ENCODE measurements around the gene ARSA.
"Not testable (repeated sequence)": the region's sequence is repeated elsewhere in the genome, so short reads cannot be mapped to it uniquely, and the experiment has no call there.

ARSA gene

DNA sequence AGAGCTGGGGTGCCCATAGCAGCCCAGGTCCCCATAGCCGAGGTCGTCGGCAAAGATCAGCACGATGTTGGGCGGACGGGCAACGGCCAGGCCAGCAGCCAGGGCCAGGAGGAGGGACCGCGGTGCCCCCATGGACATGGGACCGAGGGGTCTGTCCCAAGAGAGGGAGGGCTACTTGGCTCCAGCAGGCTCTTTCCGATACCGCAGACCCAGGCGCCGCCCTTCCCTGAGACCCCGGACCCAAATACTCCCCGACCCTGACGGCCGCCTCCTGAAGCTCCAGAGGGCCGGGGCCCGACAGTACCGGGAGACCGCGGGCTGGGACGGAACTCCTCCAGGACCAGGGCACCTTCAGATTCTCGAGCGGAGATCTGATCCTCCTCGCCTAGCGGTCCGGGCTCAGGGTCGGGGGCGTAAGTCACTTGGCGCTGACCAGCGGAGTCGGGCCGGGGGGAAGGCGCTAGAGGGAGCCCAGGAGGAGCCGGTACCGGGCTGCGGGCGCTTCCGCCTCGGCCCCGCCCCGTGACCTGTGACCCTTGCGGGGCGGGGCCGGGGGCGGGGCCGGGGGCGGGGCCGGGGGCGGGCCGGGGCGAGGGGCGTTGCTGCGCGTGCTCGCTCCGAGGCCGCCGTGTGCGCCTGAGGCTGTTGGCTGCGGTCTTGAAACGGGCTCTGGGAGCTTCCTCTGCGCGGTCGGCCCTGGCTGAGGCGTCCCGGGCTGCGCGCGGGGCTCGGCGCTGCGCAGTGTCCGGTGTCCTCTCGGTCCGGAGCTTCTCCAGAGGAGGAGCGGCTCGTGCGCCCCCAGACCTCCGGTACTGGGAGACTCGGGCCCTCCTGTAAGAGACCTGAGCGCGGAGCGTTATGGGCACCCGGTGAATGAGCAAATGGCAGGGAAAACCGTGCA is at the start of gene ARSA:
TSS of gene ARSA (minus strand) at position 511 of the 901 bp plus-strand sequence. CDS start at position 138, 373 bp downstream.
- DNase-seq: peak; percentile 31 to 75

DNA sequence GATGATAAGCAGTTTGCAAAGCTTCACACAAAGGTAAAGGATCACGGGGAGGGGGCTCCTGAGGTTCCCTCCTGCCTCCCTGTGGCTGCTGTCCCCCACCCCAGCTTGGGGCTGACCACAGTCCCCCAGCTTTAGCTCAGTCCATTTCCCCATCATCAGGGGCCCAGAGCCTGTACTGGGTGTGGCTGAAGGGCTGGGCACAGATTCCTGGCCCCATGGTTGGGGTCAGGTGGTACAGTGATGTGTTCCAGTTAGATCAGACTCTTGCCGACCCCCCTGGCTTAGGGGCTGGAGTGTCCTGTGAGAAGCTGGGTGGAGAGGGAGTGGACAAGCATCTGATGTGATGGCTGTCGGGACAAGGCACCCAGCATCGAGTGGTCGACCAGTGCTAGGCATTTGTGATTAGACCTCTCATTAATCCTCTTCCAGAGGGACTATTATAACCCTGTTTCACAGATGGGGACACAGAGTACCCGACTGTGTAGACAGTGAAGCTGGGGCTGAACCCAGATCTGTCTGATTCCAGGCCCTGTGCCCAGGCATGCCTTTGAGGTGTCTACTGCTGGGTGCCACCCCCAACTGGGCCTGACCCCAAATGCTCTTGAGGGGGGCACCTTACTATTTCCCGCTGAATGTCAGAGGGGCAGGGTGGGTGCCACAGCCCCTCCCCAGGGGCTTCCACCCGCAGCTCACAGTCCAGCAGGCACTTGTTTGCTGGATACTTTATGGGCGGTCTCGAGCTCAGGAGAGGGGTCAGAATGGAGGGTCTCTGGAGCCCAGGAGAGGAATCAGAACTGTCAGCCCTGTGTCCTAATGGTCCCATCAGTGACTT is 48.9 kb upstream of the ARSA start:
- no peak for DNase-seq

DNA sequence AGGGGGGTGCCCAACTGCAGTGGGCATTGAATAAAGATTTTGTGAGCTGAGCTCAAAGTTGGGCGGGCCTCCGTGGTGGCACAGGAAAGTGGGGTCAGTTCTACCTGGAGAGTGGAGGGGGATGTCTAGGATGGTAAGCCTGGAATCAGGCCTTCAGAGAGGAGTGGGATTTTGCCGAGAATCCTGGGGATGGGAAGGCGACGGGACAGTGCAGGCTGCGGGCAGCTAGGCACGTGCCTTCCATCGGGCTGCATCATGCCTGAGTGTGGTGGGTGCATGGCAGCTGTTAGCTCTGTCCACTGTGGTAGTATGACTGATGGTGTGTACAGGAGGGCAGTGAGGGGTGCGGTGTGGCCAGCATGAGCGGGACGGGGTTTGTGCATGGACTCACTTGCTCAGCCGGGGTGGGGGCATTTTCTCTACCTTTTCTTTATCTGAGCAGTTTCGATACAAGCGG is 48.3 kb upstream of the ARSA start:
- DNase-seq: no peak

DNA sequence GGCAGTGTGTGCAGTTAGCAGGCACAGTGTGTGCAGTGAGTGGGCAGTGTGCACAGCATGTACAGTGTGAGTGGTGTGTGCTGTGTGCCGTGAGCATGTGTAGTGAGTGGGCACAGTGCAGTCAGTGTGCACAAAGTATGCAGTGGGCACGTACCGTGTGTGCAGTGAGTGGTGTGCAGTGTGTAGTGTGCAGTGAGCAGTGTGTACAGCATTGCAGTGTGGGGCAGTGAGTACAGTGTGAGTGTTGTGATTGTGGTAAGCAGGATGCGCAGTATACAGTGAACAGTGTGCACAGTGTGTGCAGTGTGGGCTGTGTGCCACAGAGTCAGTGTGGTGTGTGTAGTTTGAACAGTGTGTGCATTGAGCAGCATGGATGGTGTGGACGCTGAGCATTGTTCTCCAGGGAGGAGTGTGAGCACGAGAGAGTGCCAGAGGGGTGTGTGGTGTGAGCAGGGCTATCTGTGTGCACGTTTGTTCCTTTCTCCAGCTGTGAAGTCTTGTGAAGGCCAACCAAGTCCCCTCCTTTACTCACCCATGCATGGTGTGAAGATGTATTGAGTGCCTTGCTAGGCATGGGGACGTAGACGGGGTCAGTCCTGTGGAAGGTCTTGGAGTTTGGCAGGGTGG is 47.7 kb upstream of the ARSA start:
- DNase-seq: no peak

DNA sequence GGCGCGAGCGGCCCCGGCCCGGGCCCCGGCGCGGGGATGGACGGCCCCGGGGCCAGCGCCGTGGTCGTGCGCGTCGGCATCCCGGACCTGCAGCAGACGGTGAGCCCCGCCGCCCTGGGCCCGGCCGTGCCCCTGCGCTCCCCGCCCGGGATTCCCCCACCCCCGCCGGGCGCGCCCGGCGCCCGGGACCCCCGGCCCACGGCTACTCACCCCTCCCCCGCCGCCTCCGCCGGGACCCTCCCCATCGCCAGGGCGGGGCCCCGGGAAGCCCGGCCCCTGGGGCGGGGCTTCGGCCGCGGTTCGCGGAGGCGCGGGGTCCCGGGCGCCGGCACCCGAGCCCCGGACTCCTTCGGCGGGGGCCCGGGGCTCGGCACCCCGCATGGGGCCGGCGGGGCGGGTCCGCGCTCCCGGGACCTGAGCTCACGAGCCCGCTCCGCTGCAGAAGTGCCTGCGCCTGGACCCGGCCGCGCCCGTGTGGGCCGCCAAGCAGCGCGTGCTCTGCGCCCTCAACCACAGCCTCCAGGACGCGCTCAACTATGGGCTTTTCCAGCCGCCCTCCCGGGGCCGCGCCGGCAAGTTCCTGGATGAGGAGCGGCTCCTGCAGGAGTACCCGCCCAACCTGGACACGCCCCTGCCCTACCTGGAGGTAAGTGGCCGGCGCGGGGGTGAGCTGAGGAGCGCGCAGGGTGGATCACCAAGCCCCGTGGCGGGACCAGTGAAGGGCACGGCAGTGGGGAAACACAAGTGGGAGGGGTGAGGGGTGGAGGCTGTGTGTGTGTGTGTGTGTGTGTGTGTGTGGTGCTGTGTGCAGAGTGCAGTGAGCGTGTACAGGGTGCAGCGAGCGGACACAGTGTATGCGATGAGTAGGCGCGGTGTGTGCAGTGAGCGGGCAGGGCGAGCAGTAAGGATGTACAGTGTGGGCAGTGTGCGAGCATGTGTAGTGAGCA is 46.9 kb upstream of the ARSA start:
- peak in 1 of 2 experiments; percentile 35 for DNase-seq

DNA sequence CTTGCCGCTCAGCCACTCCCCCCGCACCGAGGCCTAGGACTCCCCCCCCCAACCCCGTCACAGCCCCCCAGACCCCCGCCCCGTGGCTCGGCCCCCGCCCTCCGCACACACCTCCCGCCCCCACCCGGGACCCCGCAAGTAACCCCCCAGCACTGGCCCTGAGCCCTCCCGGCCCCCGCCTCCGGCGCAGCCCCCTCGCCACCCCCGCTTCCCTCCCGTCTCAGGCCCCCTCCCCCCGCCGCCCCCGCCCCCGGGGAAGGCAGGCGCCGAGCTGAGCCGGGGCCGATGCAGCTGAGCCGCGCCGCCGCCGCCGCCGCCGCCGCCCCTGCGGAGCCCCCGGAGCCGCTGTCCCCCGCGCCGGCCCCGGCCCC is 46.2 kb upstream of the ARSA start:
- DNase-seq: no peak

DNA sequence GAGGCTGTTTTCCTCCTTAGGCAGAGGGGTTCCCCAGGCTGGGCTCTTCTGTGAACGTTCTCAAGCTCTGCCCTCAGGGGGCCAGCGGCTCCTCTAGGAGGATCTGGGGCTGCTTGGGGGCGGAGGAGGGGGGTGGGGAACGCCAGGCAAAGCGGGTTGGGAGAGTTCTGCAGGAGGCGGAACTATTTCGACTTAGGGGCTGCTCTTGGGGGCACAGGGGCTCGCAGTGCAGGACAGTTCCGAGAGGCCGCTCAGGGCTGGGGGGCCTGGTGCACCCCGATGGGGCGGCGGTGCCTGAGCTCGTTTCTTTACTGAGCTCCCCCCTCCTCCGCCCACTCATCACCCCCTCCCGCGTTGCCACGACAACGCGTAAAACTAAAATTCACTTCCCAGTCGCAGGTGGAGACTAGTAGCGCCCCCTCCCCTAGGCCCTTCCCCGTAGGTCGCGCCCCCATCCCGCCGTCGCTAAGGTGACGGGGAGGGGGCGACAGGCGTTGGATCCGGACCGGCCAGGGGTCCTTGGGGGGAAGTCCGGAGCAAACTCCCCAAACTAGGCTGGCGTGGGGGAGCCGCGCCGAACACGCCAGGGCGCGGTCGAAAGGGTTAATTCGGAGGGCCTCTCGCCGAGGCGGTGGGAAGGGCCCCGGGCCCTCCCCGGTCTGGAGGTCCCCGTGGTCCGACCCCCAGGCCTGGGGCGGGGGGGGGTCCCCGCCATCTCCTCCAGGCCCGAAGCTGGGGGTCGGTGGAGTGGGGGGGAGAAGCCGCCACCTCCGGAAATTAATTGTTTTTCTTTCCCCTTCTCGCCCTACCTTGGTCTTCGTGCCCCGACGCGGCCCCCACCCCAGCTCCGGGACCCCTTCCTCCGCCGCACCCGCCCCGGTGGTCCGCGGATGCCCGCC is 45.5 kb upstream of the ARSA start:
- no peak for DNase-seq

DNA sequence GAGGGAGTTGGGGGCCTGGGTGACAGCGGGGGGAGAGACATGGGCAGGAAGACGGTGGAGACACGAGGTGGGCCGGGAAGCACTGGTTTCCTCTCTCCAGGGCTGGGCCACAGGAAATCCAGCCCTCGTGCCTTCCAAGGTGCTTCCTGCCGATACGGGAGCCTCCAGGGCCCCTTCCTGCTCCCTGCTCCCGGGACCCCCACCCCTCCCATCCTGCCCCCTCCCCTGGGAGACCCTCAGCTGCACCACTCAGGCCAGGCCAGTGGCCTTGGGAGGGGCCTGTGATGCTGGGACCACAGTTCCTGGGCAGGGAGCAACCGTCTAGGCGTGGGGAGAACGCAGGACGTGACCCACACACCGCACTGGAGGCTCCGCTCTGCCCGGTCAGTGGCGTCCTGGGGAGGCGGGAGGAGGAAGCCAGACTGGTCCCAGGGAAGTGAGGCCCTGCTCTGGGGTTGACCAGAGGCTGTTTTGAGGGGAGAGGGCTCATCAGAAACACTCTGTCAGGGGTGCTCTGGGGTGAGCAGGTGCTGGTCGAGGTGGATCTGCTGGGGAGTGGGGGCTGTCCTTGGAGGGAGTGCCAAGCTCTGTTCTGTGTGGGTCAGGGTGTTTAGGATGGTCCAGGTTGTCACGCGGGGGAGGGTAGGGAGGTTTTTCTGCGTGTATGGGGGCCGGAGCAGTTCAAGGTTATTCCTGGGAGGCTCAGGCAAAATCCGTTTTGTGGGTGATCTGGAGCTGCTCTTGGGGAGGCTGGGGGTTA is 44.7 kb upstream of the ARSA start, which contains the start of gene SHANK3:
TSS of gene SHANK3 (plus strand) at position 353 of the 760 bp plus-strand sequence.
- DNase-seq: no peak

DNA sequence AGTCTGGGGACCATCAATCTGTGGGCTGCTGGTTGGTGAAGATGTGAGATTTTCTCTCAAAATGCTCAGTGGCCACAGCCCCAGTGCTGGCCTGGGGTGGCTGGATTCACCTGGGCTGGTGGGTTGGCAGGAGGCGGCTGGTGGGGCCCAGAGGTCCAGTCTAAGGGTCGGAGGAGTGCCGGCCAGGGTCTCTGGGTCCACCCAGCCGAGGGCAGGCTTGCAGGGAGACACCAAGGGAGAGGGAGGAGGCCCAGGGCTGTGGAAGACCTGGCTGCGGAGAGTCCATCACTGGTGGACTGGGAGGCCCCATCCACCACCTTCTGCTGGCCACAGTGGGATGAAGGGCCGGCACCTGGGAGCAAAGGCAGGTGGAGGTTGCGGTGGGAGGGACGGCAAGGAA is 44.1 kb upstream of the ARSA start:
- DNase-seq: no peak

DNA sequence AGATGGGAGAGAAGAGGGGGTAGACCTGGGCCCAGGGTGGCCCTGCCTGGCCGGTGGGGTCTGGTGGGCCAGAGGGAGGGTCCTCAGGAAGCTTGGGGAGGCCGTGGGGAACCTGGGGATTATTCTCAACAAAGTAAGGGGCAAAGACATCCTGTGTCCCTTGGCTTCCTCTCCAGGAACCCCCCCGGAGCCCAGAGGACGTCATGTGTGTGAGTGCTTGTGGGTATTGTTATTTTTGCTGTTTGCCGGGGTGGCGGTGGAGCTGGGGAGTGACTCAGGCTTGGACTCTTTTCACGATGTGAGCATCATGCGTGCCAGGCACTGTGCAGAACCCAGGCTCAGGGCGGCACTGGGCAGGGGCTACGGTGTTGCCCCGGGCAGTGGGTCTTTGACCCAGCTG is 43.7 kb upstream of the ARSA start:
- no peak for DNase-seq

DNA sequence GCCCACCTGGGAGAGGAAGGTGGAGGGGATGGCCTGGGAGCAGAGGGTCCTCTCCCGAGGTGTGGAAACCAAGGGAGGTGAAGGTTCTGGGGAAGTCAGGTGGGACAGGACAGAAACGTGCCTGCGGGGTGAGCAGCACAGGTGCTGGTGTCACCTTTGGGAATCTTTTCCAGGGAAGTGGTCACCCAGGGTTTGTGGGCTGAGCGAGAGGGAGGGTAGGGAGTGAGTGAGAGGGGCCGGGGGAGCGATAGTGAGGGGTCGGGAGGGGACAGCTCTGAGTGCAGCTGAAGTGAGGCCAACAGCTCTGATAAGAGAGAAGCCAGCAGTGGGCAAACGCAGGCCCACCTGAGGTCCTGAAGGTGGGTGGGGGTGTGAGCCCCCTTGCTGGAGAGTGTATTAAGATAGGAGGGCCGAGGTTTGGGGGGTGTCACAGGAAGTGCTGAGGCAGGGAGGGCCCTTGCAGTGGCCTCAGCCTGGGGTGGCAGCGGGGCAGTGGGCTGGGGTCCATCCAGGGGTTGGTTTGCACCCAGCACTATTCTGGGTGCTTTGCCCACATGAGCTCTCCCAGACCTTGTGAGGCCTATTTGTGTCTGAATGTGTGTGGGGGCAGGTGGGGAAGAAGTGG is 43.1 kb upstream of the ARSA start:
- DNase-seq: no peak

DNA sequence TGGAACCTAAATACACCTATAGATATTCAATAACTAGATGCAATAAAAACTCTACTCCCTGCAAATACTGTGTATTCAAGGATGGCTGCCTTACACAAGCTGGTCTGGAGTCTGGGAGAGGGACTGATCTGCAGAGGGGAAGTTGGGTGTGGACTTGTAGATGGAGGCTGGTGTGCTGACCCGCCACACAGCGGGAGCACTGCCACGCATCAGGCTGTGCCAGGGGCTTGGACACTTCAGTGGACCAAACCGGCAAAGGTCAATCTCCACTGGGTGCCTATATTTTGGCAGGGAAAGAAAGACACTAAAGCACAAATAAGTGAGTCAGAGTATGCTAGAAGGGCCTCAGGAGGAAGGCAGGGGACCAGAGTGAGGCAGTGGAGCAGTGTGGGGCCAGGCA is 42.6 kb upstream of the ARSA start:
- no peak for DNase-seq

DNA sequence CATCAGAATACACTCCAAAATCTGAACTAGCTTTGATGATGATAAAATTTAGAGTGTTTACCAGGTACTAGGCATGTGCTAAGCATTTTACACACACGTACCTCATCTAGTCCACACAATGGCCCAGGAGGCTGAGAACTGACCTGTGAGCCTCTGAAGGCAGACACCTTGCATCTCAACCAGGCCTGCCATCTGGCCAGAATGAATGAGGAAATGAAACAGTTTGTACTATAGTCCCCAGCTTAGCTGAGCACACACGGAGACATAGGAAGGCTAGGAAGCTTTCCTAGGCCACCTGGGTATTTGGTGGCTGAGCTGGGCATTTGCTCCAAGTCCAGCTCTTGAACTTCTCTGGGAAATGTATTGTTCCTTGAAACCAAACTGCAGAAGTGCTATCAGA is 37.8 kb upstream of the ARSA start:
- no peak for DNase-seq

DNA sequence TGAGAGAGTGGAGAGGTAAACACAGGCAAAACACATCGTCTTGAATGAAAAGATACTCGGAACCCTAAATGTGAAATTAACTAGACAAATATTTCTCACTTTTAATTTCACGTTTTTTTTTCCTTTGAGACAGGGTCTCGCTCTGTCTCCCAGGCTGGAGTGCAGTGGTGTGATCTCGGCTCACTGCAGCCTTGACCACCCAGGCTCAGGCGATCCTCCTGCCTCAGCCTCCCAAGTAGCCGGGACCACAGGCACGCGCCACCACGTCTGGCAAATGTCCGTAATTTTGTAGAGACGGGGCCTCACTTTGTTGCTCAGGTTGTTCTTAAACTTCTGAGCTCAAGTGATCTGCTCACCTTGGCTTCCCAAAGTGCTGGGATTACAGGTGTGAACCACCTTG is 37.3 kb upstream of the ARSA start:
- DNase-seq: no peak

DNA sequence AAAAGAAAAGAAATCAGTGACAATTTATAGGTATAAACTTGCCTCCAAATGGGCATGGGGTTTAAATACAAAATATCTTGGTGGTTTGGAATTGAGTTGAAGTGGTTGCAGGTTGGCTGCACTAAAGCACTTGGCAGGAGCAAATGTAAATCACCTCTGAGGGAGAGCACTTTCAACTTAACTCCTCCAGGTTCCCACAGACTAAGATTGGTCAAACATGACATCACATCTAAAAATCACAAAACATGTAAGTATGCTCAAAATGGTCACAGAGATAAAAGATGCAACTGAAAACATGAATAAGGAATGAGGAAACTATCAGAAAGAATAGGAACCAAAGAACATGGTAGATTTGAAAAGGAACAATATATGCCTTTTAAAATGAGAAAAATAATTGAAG is 32.4 kb upstream of the ARSA start:
- DNase-seq: no peak

DNA sequence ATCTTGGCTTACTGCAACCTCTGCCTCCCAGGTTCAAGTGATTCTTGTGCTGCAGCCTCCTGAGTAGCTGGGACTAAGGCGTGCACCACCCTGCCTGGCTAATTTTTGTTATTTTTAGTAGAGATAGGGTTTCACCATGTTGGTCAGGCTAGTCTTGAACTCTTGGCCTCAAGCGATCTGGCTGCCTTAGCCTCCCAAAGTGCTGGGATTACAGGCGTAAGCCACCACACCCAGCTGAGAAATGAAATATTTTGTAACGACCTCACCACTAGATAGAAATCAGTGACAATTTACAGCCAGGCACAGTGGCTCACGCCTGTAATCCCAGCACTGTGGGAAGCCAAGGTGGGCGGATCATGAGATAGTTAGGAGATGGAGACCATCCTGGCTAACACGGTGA is 31.8 kb upstream of the ARSA start:
- DNase-seq: not testable (repeated sequence)

DNA sequence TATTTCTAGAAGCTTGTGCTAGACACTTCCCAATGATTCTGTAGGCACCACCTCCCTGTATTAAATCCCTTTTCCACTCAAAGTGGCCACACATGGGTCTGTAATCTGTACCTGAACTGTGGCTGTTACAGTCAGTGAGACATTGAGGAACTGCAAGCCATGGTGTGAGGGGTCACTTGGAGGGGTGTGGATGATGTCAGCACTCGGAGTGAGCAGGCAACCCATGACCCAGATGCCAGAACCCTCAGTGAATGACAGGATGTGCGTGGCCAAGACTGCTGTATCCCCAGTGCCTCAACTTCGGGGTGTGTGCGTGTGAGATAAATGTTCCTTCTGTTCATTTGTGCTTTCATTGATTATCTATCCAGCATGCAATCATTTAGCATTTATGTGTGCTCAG is 30.0 kb upstream of the ARSA start:
- no peak for DNase-seq

DNA sequence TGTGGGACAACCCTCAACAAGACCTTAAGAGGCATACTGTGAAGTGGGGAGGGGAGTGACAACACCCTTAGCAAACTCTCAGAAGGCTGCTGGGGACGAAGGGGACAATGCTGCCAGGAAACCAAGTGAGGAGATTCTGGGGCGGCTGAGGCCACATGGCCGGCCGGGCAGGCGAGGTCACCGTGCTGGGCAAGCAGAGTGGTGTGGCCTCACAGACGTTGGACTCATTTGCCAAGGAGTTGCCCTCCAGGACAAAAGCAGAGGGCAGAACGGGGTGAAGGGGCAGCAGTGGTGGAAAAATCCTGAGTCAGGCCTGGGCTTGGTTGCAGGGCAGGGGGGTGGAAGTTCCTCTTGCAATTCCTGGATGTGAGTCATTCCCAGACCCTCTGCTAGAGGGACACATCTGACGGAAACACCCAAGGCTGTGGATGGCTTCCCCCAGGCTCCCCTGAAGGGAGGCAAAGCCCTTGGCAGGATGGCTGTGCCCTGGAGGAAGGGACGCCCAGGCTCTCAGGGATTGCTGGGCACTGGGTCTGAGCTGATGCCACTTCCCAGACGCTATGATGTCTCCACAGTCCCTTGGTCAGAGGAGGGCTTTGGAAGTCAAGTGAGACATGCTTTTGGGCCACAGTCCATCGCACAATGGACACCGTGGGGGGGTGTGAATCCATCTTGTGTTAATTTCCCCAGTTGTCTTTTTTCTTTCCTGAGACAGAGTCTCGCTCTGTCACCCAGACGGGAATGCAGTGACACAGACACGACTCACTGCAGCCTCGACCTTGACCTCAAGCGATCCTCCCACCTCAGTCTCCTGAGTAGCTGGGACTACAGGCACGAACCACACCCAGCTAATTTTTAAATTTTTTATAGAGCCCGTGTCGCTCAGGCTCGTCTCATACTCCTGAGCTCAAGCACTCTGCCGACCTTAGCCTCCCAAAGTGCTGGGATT is 28.4 kb upstream of the ARSA start:
- no peak for DNase-seq

DNA sequence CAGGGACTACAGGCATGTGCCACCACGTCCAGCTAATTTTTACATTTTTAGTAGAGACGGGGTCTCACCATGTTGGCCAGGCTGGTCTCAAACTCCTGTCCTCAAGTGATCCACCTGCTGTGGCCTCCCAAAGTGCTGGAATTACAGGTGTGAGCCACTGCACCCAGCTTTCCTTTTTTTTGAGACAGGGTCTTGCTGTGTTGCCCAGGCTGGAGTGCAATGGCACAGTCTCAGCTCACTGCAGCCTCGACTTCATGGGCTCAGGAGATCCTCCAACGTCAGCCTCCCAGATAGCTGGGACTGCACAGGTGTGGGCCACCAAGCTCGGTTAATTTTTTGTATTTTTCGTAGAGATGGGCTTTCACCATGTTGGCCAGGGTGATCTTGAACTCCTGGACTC is 26.7 kb upstream of the ARSA start:
- DNase-seq: not testable (repeated sequence)
